NT2/D1 (cell line): ENCODE data around the gene DDA1.

Experiments used
- DNase-seq: peaks from one replicate; pipeline ENCODE4 v3.0.0-alpha.2; 2011; ENCODE audit warnings: low read depth, low spot score
- H3K27me3 ChIP-seq: 2 replicates; pipeline ENCODE4 v1.6.0; 2011; ENCODE audit warnings: mild to moderate bottlenecking; ENCODE audit not compliant: insufficient read length, insufficient read depth
- H3K36me3 ChIP-seq: 2 replicates; pipeline ENCODE4 v1.6.1; 2011; ENCODE audit warnings: mild to moderate bottlenecking, low read length, mixed read lengths; ENCODE audit not compliant: insufficient read depth, insufficient read length
- H3K4me1 ChIP-seq: 2 replicates; pipeline ENCODE4 v1.5.1; 2011; ENCODE audit not compliant: insufficient read depth, insufficient read length
- H3K4me3 ChIP-seq: 2 replicates; pipeline ENCODE4 v1.5.1; 2011; ENCODE audit warnings: low read depth; ENCODE audit not compliant: insufficient read length
- H3K9ac ChIP-seq: 2 replicates; pipeline ENCODE4 v1.6.0; 2011; ENCODE audit warnings: low read depth; ENCODE audit not compliant: insufficient read length
- H3K9me3 ChIP-seq: 2 replicates; pipeline ENCODE4 v1.5.1; 2011; ENCODE audit warnings: mild to moderate bottlenecking, low read length; ENCODE audit not compliant: insufficient read depth
- SUZ12 ChIP-seq: IDR thresholded peaks from 2 replicates; pipeline ENCODE4 v1.6.1; 2011; ENCODE audit not compliant: insufficient read length, insufficient read depth; ENCODE audit errors: extremely low read depth
- YY1 ChIP-seq: IDR thresholded peaks from 2 replicates; pipeline ENCODE4 v1.6.1; 2011; ENCODE audit not compliant: insufficient read length, insufficient read depth
- ZNF274 ChIP-seq: IDR thresholded peaks from 2 replicates; pipeline ENCODE4 v1.6.1; 2011; ENCODE audit warnings: mild to moderate bottlenecking, low read depth, low read length

The DDA1 gene

DNA sequence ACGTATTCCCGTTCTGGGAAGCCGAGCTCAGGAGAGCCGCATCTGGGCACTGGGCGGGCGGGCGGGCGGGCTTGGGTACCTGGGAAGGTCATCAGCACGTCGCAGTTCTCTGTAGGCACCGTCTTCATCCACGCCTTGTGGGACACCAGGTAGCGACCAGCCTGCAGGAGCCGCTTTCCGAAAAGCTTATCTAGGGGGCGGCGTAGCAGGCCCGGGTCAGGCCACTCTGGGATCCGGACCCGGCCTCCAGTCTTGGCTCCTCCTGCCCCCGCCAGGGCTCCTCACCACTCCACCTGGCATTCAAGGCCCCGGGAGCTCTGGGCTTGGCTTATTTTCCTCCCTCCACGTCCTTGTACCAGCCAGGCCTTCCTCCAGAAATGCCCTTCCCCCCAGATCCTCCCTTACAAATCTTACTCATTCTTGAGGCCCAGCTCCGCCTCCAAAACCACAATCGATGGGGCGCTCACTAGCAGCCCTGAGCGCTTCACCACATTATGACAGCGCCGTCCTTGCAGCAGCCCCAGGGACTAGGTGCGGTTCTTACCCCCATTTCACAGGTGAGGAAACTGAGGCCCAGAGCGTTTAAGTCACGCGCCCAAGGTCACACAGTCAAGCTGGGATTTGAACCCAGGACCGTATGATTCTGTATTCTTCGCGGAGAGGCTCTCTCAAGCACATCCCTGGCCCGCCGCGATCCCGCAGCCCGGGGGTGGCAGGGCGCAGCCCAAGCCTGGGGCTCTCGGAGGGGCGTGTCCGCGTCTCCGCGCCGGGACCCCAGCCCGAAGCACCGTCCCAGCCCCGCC lies 24.4 kb downstream of the DDA1 start:
- H3K4me1 ChIP-seq = peaks cover 21% of the 10 kb centered on the region
- DNase-seq = no peak
- H3K9ac ChIP-seq = peak overlapping the region; percentile 89

GRCh38 chr19:17334414-17335409 lies 25.3 kb downstream of the DDA1 start, which contains the start of gene ANO8:
ANO8 (minus strand) TSS chr19:17334855; CDS start chr19:17334670, 185 bp downstream.
- Histone ChIP-seq H3K9me3 (peaks cover 5% of the 10 kb centered on the region; the same call in 1 of the 2 replicates), H3K4me1 (peaks cover 17% of the 10 kb centered on the region), H3K27me3 (no peaks in the 10 kb centered on the region), H3K36me3 (peaks cover 44% of the 10 kb centered on the region), H3K4me3 (peak within 1 kb of the TSS; percentile 79), H3K9ac (peak within 1 kb of the TSS; percentile 89)
- no peak for TF ChIP-seq SUZ12
- no peak for TF ChIP-seq YY1
- TF ChIP-seq ZNF274 = no peak
- peak; percentile 98 for DNase-seq

More for the DNA sequence above, 24.4 kb downstream of the DDA1 start:
- no peaks in the 10 kb centered on the region for H3K27me3 ChIP-seq
- peaks cover 44% of the 10 kb centered on the region for H3K36me3 ChIP-seq
- TF ChIP-seq YY1 (no peak), SUZ12 (no peak), ZNF274 (no peak)
- peak overlapping the region; percentile 79 for H3K4me3 ChIP-seq
- H3K9me3 ChIP-seq = peaks cover 5% of the 10 kb centered on the region; the same call in 1 of the 2 replicates

DNA sequence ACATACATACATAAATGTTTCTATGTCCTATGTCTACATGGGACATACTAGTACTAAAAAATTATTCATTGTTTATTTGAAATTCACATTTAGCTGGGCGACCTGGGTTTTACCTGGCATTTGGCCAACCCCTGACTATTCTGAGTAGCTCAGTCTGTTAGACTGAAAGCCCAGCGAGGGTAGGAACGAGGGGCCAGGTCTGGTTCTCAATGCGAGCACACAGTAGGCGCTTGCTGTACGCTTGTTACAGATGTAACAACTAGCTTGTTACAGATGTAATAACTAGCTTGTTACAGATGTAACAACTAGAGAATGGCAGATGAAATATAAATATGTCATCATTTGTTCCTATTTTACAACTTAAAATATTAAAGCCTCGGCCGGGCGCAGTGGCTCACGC lies 26.2 kb downstream of the DDA1 start:
- H3K4me1 ChIP-seq = peaks cover 15% of the 10 kb centered on the region
- H3K36me3 ChIP-seq = peaks cover 36% of the 10 kb centered on the region
- no peak for DNase-seq
- H3K9me3 ChIP-seq = peaks cover 5% of the 10 kb centered on the region; the same call in 1 of the 2 replicates
- no peak overlapping the region for H3K4me3 ChIP-seq
- no peak for TF ChIP-seq SUZ12
- TF ChIP-seq ZNF274 = no peak
- TF ChIP-seq YY1 = no peak
- no peaks in the 10 kb centered on the region for H3K27me3 ChIP-seq
- H3K9ac ChIP-seq = no peak overlapping the region

DNA sequence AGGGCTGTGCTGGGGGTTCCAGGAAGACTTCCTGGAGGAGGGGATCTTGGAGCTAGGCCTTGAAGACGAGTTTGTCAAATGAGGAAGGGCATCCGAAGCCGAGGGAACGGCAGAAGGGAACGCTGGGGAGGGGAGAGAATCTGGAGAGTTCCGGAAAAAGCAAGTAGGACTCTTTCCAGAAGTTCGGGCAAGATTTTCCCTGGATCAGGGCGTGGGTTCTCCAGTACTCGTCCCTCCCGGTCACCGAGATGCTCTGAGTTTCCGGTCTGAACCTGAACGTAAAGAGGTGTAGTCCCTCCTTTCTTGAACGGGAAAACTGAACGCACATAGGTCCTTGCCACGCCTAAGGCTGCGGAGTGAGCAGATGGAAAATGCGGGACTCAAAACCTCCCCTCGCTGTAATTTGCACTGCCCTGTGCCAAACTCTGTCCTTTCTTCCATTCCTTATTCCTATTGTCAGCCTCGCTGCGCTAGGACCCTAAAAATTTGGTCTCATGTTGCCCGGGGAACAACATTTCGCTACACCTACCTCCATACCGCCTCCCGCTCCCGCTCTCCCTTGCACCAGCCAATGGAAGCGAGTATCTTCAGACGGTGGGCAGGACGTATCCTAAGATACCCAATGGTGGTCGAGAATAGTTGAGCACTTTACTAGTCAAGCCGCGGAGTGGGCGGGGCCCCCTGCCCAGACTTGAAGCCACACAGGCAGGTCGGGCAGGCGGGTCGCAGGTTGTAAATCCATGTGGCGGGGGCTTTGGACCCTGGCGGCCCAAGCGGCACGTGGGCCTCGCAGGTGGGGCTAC lies 27.7 kb downstream of the DDA1 start, which contains the start of gene GTPBP3:
GTPBP3 (plus strand) TSS at position 682 of the 803 bp plus-strand sequence; CDS start at position 741, 59 bp downstream.
- peak; percentile 100 for DNase-seq
- peaks cover 24% of the 10 kb centered on the region for H3K4me1 ChIP-seq
- peak within 1 kb of the TSS; percentile 99 for H3K4me3 ChIP-seq
- H3K27me3 ChIP-seq = no peaks in the 10 kb centered on the region
- H3K9me3 ChIP-seq = peaks cover 5% of the 10 kb centered on the region; the same call in 1 of the 2 replicates
- peak within 1 kb of the TSS; percentile 97 for H3K9ac ChIP-seq
- peak; percentile 36 for TF ChIP-seq YY1
- TF ChIP-seq ZNF274 = no peak
- peaks cover 37% of the 10 kb centered on the region for H3K36me3 ChIP-seq

DNA sequence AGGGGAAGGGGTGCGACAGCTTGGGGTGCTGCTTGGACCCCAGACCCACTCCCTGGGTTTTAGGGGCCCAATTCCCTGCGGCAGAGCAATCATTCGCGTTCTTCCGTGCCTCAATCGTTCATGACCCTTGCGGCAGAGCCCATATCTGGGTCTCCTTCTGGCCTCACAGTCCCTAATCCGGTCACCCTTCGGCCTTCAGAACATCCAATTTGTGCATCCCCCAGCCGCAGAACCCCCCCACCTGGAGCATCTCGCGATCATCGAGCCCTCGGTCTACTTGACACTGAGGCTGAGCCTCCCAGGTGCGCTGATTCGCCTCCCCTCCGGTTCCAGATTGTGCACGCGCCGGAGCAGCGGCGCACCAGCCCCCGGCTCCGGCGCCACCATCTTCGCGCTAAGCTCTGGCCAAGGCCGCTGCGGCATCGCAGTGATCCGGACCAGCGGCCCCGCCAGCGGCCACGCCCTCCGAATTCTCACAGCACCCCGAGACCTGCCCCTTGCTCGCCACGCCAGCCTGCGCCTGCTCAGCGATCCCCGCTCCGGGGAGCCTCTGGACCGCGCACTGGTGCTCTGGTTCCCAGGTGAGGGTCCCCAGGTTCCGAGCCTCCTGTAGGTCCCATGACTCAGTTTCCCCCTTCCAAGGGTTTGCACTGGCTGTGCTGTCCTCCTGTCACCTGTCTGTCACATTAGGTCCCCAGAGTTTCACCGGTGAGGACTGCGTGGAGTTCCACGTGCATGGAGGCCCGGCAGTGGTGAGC lies 28.5 kb downstream of the DDA1 start:
- Histone ChIP-seq H3K4me1 (peaks cover 24% of the 10 kb centered on the region), H3K9me3 (peaks cover 2% of the 10 kb centered on the region; the same call in 1 of the 2 replicates), H3K4me3 (peak overlapping the region; percentile 99), H3K36me3 (peaks cover 36% of the 10 kb centered on the region), H3K27me3 (no peaks in the 10 kb centered on the region), H3K9ac (peak overlapping the region; percentile 97)
- TF ChIP-seq SUZ12 = no peak
- TF ChIP-seq YY1 = no peak
- TF ChIP-seq ZNF274 = no peak
- DNase-seq = no peak

- Histone ChIP-seq H3K27me3 (no peaks in the 10 kb centered on the region), H3K4me3 (peak overlapping the region; percentile 99), H3K9me3 (no peaks in the 10 kb centered on the region), H3K9ac (peak overlapping the region; percentile 97), H3K4me1 (peaks cover 19% of the 10 kb centered on the region), H3K36me3 (peaks cover 34% of the 10 kb centered on the region)
- DNase-seq = no peak
- no peak for TF ChIP-seq SUZ12
Observed at GRCh38 chr19:17338433-17339078, 29.2 kb downstream of the DDA1 start.
